IMR-90 (cell line): Measurements from ENCODE around the gene RAB43. TPM values are rescaled to one million over a fixed set of nuclear protein-coding genes. Genes with fewer than 3 reads are reported as not detected.

ENCODE experiments used
- ATAC-seq: fragments of 200-7000 bp; cut with Tn5 transposase; 2 replicates; pipeline ENCODE4 v1.9.1; 2020; ENCODE audit warnings: low read depth, mild to moderate bottlenecking, moderate library complexity
- BruUV-seq: library from RNA; stranded (reverse); fragments of 400-500 nt; replicated peaks from 2 replicates; lab custom pipeline; 2021; lab: Mats Ljungman, UMichigan
- CTCF ChIA-PET: fragments of 300-600 bp; formaldehyde crosslinking; extraction: SDS; loops from one replicate; lab custom pipeline; 2021; ENCODE audit warnings: antibody characterized with exemption; lab: Yijun Ruan, JAX
- POLR2A ChIA-PET: fragments of 300-600 bp; sonication (Branson Sonifier 250); formaldehyde crosslinking; loops from one replicate; lab custom pipeline; 2022; ENCODE audit warnings: antibody characterized with exemption; ENCODE audit not compliant: unreplicated experiment; lab: Charles Lee
- DNase-seq: peaks from one replicate; pipeline ENCODE4 v3.0.0; 2013
- H2AFZ ChIP-seq: replicated peaks from 2 replicates; pipeline ENCODE3; 2013; ENCODE audit warnings: low read length, mild to moderate bottlenecking; ENCODE audit not compliant: poor library complexity
- H2AK5ac ChIP-seq: 2 replicates; pipeline ENCODE4 v1.6.1; 2013; ENCODE audit warnings: low read depth, low read length, inconsistent platforms
- H2AK9ac ChIP-seq: replicated peaks from 2 replicates; pipeline ENCODE3; 2013; ENCODE audit warnings: mild to moderate bottlenecking, low read depth, low read length, moderate library complexity; ENCODE audit not compliant: poor library complexity
- H2BK120ac ChIP-seq: 2 replicates; pipeline ENCODE4 v1.6.1; 2013; ENCODE audit warnings: low read depth, low read length, inconsistent platforms
- H2BK15ac ChIP-seq: 3 replicates; pipeline ENCODE4 v1.6.1; 2013; ENCODE audit warnings: low read depth, low read length, inconsistent platforms
- H2BK20ac ChIP-seq: 2 replicates; pipeline ENCODE4 v1.6.1; 2013; ENCODE audit warnings: low read depth, mild to moderate bottlenecking, inconsistent platforms, low read length, moderate library complexity
- H2BK5ac ChIP-seq: 2 replicates; pipeline ENCODE4 v1.6.1; 2013; ENCODE audit warnings: mild to moderate bottlenecking, low read depth, low read length, inconsistent platforms; ENCODE audit not compliant: poor library complexity, severe bottlenecking
- H3K14ac ChIP-seq: replicated peaks from 2 replicates; pipeline ENCODE4 v1.6.1; 2013; ENCODE audit warnings: low read depth, low read length, inconsistent platforms
- H3K18ac ChIP-seq: 2 replicates; pipeline ENCODE4 v1.6.1; 2013; ENCODE audit warnings: low read depth, low read length, control low read depth
- H3K23ac ChIP-seq: 2 replicates; pipeline ENCODE4 v1.6.1; 2013; ENCODE audit warnings: low read depth, low read length, inconsistent platforms
- H3K27ac ChIP-seq: 2 replicates; pipeline ENCODE4 v1.5.1; 2013; ENCODE audit warnings: mild to moderate bottlenecking, control low read depth, low read length; ENCODE audit not compliant: insufficient read depth
- H3K27me3 ChIP-seq: 2 replicates; pipeline ENCODE4 v1.6.1; 2013; ENCODE audit warnings: low read length; ENCODE audit not compliant: control insufficient read depth, insufficient read depth
- H3K36me3 ChIP-seq: 2 replicates; pipeline ENCODE4 v1.6.1; 2013; ENCODE audit warnings: low read length, mixed read lengths; ENCODE audit not compliant: control insufficient read depth, insufficient read depth
- H3K4ac ChIP-seq: 2 replicates; pipeline ENCODE4 v1.6.1; 2013; ENCODE audit warnings: low read depth, low read length, inconsistent platforms
- H3K4me1 ChIP-seq: 2 replicates; pipeline ENCODE4 v1.6.1; 2013; ENCODE audit warnings: low read length, mixed read lengths; ENCODE audit not compliant: control insufficient read depth, insufficient read depth
- H3K4me2 ChIP-seq: 2 replicates; pipeline ENCODE4 v1.6.1; 2013; ENCODE audit warnings: low read depth, mild to moderate bottlenecking, control low read depth, low read length, moderate library complexity
- H3K4me3 ChIP-seq: 2 replicates; pipeline ENCODE4 v1.5.1; 2013; ENCODE audit warnings: low read depth, mild to moderate bottlenecking, control low read depth, low read length, moderate library complexity; ENCODE audit not compliant: insufficient read depth
- H3K56ac ChIP-seq: 2 replicates; pipeline ENCODE4 v1.6.1; 2013; ENCODE audit warnings: low read length, inconsistent platforms; ENCODE audit not compliant: insufficient read depth; ENCODE audit errors: extremely low read depth
- H3K79me1 ChIP-seq, 2 experiments: 2 replicates each; pipeline ENCODE4 v1.6.1; 2013; ENCODE audit warnings: low read length in 2 of 2, inconsistent platforms in 1 of 2, low read depth in 1 of 2
- H3K9ac ChIP-seq: 2 replicates; pipeline ENCODE4 v1.6.1; 2013; ENCODE audit warnings: low read depth, low read length, control low read depth
- H3K9me1 ChIP-seq: 2 replicates; pipeline ENCODE4 v1.6.1; 2013; ENCODE audit warnings: low read length, inconsistent platforms; ENCODE audit not compliant: insufficient read depth
- H3K9me3 ChIP-seq: 2 replicates; pipeline ENCODE4 v1.6.1; 2013; ENCODE audit warnings: low read length; ENCODE audit not compliant: control insufficient read depth, insufficient read depth
- H4K20me1 ChIP-seq: 2 replicates; pipeline ENCODE4 v1.6.1; 2013; ENCODE audit warnings: low read length, inconsistent platforms; ENCODE audit not compliant: insufficient read depth
- H4K5ac ChIP-seq: 2 replicates; pipeline ENCODE4 v1.6.1; 2013; ENCODE audit warnings: mild to moderate bottlenecking, low read depth, low read length, control low read depth
- H4K8ac ChIP-seq, 2 experiments: 2 replicates each; pipeline ENCODE4 v1.6.1; 2013; ENCODE audit warnings: low read depth in 2 of 2, low read length in 2 of 2, control low read depth in 1 of 2, inconsistent platforms in 1 of 2
- H4K91ac ChIP-seq: 2 replicates; pipeline ENCODE4 v1.6.1; 2013; ENCODE audit warnings: low read depth, low read length, inconsistent platforms; ENCODE audit not compliant: insufficient read depth
- BHLHE40 ChIP-seq: fragments of 150-350 bp; IDR thresholded peaks from 2 replicates; pipeline ENCODE4 v1.6.1; 2016; ENCODE audit warnings: mild to moderate bottlenecking, low read depth, low read length
- CEBPB ChIP-seq: IDR thresholded peaks from 2 replicates; pipeline ENCODE4 v1.6.1; 2012; ENCODE audit warnings: low read depth, low read length, improper control_type of control experiment
- CHD1 ChIP-seq: IDR thresholded peaks from 2 replicates; pipeline ENCODE4 v1.6.1; 2012; ENCODE audit warnings: low read depth, low read length, improper control_type of control experiment
- FOS ChIP-seq: fragments of 150-350 bp; IDR thresholded peaks from 2 replicates; pipeline ENCODE4 v1.6.1; 2016; ENCODE audit warnings: low read depth, low read length
- MAFK ChIP-seq: IDR thresholded peaks from 2 replicates; pipeline ENCODE4 v1.6.1; 2012; ENCODE audit warnings: low read depth, low read length, improper control_type of control experiment
- MAZ ChIP-seq: IDR thresholded peaks from 2 replicates; pipeline ENCODE4 v1.6.1; 2012; ENCODE audit warnings: low read depth, mild to moderate bottlenecking, low read length, improper control_type of control experiment, moderate library complexity, borderline replicate concordance
- MXI1 ChIP-seq: IDR thresholded peaks from 2 replicates; pipeline ENCODE4 v1.6.1; 2012; ENCODE audit warnings: low read depth, mild to moderate bottlenecking, low read length, moderate library complexity, borderline replicate concordance
- NFE2L2 ChIP-seq: fragments of 150-350 bp; IDR thresholded peaks from 2 replicates; pipeline ENCODE4 v1.6.1; 2016; ENCODE audit warnings: low read depth, mild to moderate bottlenecking, low read length
- POLR2A ChIP-seq: IDR thresholded peaks from 2 replicates; pipeline ENCODE4 v1.6.1; 2012; ENCODE audit warnings: mild to moderate bottlenecking, low read depth, low read length
- RAD21 ChIP-seq: IDR thresholded peaks from 2 replicates; pipeline ENCODE4 v1.6.1; 2012; ENCODE audit warnings: low read length, improper control_type of control experiment
- RCOR1 ChIP-seq: IDR thresholded peaks from 2 replicates; pipeline ENCODE4 v1.6.1; 2012; ENCODE audit warnings: mild to moderate bottlenecking, low read length, improper control_type of control experiment; ENCODE audit not compliant: insufficient replicate concordance
- RFX5 ChIP-seq: IDR thresholded peaks from 2 replicates; pipeline ENCODE4 v1.8.0; 2012; ENCODE audit warnings: low read depth, mild to moderate bottlenecking, low read length, moderate library complexity
- SMC3 ChIP-seq: fragments of 150-350 bp; IDR thresholded peaks from 2 replicates; pipeline ENCODE4 v1.6.1; 2016; ENCODE audit warnings: low read depth, mild to moderate bottlenecking, antibody characterized with exemption, low read length, moderate library complexity
- WGBS, 2 experiments: methylation state at CpG; one replicate each; pipeline versions ENCODE4 v1.1.5 to v1.1.7; 2013; ENCODE audit warnings: missing lambda C conversion rate in 2 of 2; ENCODE audit not compliant: insufficient read length in 1 of 2; ENCODE audit errors: extremely low coverage in 2 of 2; 5-methylcytosine and 5-hydroxymethylcytosine counted together
- dilution Hi-C: fragments of 300-500 bp; cut with HindIII; formaldehyde crosslinking; loops from one replicate; pipeline ENCODE4 v1.14.3; 2018; ENCODE audit warnings: low sequenced_read_pairs; ENCODE audit not compliant: unreplicated experiment
- in situ Hi-C: fragments of 300-500 bp; cut with MboI; formaldehyde crosslinking; loops from 3 replicates; pipeline ENCODE4 v1.14.3; 2019; ENCODE audit warnings: low sequenced_read_pairs, inconsistent platforms, mixed read lengths
- intact Hi-C: fragments of 100-400 bp; cut with micrococcal nuclease; formaldehyde crosslinking; loops from 2 replicates; pipeline ENCODE4 v1.10.0; 2022
- polyA plus RNA-seq, 3 experiments: library from polyadenylated mRNA; depleted of rRNA; stranded (reverse); fragments of >200 nt; gene quantifications; 2 replicates each; pipeline ENCODE4 v1.2.3, GENCODE V29; 2012; ENCODE audit warnings: low replicate concordance in 1 of 3
- total RNA-seq: library from RNA; depleted of rRNA; stranded (reverse); fragments of >200 nt; gene quantifications from 2 replicates; pipeline ENCODE4 v1.2.3, GENCODE V29; 2012
- TF ChIP-seq, protein P1 (sequence below): conservative IDR thresholded peaks from 2 replicates; pipeline ENCODE4 v1.5.1; 2012; ENCODE audit warnings: mild to moderate bottlenecking, low read depth, low read length, improper control_type of control experiment
- TF ChIP-seq, protein P2 (sequence below): fragments of 150-350 bp; IDR thresholded peaks from 2 replicates; pipeline ENCODE4 v1.6.1; 2017; ENCODE audit warnings: mild to moderate bottlenecking, antibody characterized with exemption, low read length, low read depth
- TF ChIP-seq, protein P3 (sequence below): fragments of 150-350 bp; IDR thresholded peaks from 2 replicates; pipeline ENCODE4 v1.6.1; 2016; ENCODE audit warnings: low read depth, mild to moderate bottlenecking, low read length, moderate library complexity, borderline replicate concordance

Gene RAB43
- total and polyA plus RNA-seq, 2 of the 4 experiments (the other 2 are of a cell fraction): 9.9 to 14.0 TPM

DNA sequence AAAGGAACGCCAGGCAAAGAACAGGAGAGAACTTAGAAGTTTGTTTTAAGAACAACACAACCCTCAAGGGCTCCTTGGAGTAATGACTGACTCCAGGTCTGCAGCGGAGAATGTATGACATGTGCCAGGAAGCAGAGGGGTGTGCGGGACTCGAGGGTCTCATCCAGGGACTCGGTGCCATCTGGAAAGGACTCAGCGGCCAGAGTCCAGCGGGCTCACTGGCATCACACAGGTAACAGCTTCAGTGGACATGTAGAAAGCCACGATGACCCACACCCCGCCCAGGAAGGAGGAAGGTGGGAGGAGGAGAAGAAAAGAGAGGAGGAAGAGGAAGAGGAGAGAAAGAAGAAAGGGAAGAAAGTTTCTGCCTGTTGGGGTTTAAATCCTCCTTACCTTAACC, 39.6 kb downstream of the RAB43 start:
- Histone ChIP-seq H3K9ac (no peak overlapping the region), H3K9me3 (no peaks in the 10 kb centered on the region), H3K4me3 (no peak overlapping the region), H3K27ac (no peak overlapping the region), H2AK5ac (0 out of 2 replicates have a peak overlapping the region, but pooled peaks have one; percentile 7), H3K4me2 (no peak overlapping the region), H4K5ac (no peak overlapping the region), H3K36me3 (no peaks in the 10 kb centered on the region), H3K23ac (no peak overlapping the region), H3K18ac (no peak overlapping the region), H2BK15ac (no peak overlapping the region), H4K20me1 (no peaks in the 10 kb centered on the region), H3K4ac (no peak overlapping the region), H3K56ac (no peak overlapping the region), H3K27me3 (no peaks in the 10 kb centered on the region), H4K91ac (no peak overlapping the region), H3K9me1 (no peaks in the 10 kb centered on the region), H3K4me1 (peaks cover 3% of the 10 kb centered on the region), H2AFZ (no peak overlapping the region), H2BK120ac (no peak overlapping the region), H2AK9ac (no peak overlapping the region), H2BK20ac (no peak overlapping the region), H3K14ac (no peak overlapping the region), H2BK5ac (no peak overlapping the region), H3K79me1 (no peaks in the 10 kb centered on the region), H4K8ac (no peak overlapping the region)
- dilution Hi-C loops (no loop called here), in situ Hi-C loops (no loop called here), intact Hi-C loops (no loop called here)
- DNase-seq: no peak
- CTCF ChIA-PET: no interaction called here
- ATAC-seq: no peak
- 90% methylated on average over 6 of the region's 9 CpGs; no CpG with 5 or more reads in 1 of the 2 experiments for WGBS, 2 experiments
- TF ChIP-seq BHLHE40 (no peak), SMC3 (no peak), CHD1 (no peak), MAFK (no peak), RAD21 (no peak), RCOR1 (no peak), MXI1 (no peak), NFE2L2 (no peak), MAZ (no peak), RFX5 (no peak), POLR2A (no peak), FOS (no peak), CEBPB (no peak)
- TF ChIP-seq, protein P1, sequence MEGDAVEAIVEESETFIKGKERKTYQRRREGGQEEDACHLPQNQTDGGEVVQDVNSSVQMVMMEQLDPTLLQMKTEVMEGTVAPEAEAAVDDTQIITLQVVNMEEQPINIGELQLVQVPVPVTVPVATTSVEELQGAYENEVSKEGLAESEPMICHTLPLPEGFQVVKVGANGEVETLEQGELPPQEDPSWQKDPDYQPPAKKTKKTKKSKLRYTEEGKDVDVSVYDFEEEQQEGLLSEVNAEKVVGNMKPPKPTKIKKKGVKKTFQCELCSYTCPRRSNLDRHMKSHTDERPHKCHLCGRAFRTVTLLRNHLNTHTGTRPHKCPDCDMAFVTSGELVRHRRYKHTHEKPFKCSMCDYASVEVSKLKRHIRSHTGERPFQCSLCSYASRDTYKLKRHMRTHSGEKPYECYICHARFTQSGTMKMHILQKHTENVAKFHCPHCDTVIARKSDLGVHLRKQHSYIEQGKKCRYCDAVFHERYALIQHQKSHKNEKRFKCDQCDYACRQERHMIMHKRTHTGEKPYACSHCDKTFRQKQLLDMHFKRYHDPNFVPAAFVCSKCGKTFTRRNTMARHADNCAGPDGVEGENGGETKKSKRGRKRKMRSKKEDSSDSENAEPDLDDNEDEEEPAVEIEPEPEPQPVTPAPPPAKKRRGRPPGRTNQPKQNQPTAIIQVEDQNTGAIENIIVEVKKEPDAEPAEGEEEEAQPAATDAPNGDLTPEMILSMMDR: no peak
- TF ChIP-seq, protein P2, sequence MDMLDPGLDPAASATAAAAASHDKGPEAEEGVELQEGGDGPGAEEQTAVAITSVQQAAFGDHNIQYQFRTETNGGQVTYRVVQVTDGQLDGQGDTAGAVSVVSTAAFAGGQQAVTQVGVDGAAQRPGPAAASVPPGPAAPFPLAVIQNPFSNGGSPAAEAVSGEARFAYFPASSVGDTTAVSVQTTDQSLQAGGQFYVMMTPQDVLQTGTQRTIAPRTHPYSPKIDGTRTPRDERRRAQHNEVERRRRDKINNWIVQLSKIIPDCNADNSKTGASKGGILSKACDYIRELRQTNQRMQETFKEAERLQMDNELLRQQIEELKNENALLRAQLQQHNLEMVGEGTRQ: no peak
- TF ChIP-seq, protein P3, sequence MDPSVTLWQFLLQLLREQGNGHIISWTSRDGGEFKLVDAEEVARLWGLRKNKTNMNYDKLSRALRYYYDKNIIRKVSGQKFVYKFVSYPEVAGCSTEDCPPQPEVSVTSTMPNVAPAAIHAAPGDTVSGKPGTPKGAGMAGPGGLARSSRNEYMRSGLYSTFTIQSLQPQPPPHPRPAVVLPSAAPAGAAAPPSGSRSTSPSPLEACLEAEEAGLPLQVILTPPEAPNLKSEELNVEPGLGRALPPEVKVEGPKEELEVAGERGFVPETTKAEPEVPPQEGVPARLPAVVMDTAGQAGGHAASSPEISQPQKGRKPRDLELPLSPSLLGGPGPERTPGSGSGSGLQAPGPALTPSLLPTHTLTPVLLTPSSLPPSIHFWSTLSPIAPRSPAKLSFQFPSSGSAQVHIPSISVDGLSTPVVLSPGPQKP: no peak
- POLR2A ChIA-PET: no interaction called here
- BruUV-seq: no TSS peak
